Thoracic aorta (tissue), 2 donors: ENCODE results near the gene CEP112. TPM values are rescaled to one million over a fixed set of nuclear protein-coding genes. Genes with fewer than 3 reads are reported as not detected.
"Not testable (repeated sequence)": the region's sequence is repeated elsewhere in the genome, so short reads cannot be mapped to it uniquely, and the experiment has no call there.

Experiments
- ATAC-seq: fragments of 150-250 bp; one replicate; pipeline ENCODE4 v1.8.0; 2017; ENCODE audit warnings: low read depth; ENCODE audit not compliant: insufficient number of reproducible peaks, low FRiP score
- DNase-seq: peaks from one replicate; pipeline ENCODE4 v3.0.0-alpha.2; 2020; ENCODE audit warnings: low spot score
- H3K27ac ChIP-seq, 2 donors: fragments of 200-600 bp; sonication (generic); 1 replicate in 1 of 2; 2 replicates in 1 of 2; pipeline ENCODE4 v1.5.1; 2016; ENCODE audit warnings: mild to moderate bottlenecking in 2 of 2, moderate library complexity in 2 of 2
- H3K27me3 ChIP-seq: fragments of 200-600 bp; sonication (generic); replicated peaks from 2 replicates; pipeline ENCODE4 v1.6.0; 2016; ENCODE audit warnings: mild to moderate bottlenecking; ENCODE audit not compliant: insufficient read depth
- H3K36me3 ChIP-seq: fragments of 200-600 bp; sonication (generic); one replicate; pipeline ENCODE4 v1.5.1; 2016
- H3K4me1 ChIP-seq, 2 donors: fragments of 200-600 bp; sonication (generic); 1 replicate in 1 of 2; 2 replicates in 1 of 2; pipeline versions ENCODE4 v1.5.1 to v1.6.0; 2016; ENCODE audit warnings: low read depth in 2 of 2, mild to moderate bottlenecking in 1 of 2; ENCODE audit not compliant: control insufficient read depth in 1 of 2
- H3K4me3 ChIP-seq: fragments of 200-600 bp; sonication (generic); 2 replicates; pipeline ENCODE4 v1.5.1; 2016; ENCODE audit warnings: mild to moderate bottlenecking
- H3K9me3 ChIP-seq: fragments of 200-600 bp; sonication (generic); 2 replicates; pipeline ENCODE4 v1.5.1; 2016
- CTCF ChIP-seq: fragments of 200-600 bp; sonication (generic); IDR thresholded peaks from one replicate; pipeline ENCODE4 v1.5.1; 2019; ENCODE audit warnings: antibody characterized with exemption
- total RNA-seq, 2 donors: library from RNA; depleted of rRNA; stranded (reverse); fragments of >200 nt; gene quantifications; one replicate each; pipeline versions ENCODE4 v1.1.0 to v1.2.3, GENCODE V29; 2016

Gene CEP112
- total RNA-seq, 2 donors from 2014 or later: 13.4 to 19.0 TPM

DNA sequence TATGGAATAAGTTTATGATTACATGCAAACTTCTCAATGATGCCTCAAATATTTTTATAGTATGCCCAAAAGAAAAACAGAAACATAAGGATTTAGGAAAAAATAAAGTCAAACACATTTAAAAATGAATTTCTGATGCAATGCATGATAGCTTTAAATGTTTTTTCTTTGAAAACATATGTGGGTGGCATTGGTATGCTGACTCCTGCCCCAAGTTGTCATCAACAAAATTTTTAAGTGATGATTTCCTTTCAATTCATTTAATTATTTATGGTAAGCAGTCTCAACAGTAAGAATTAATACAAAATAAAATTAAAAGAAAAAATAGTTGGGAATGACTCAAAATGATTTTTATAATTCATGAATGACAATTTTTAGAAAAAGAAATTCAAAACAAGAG is 104.9 kb downstream of the CEP112 start:
- Histone ChIP-seq H3K9me3 (peaks cover 10% of the 10 kb centered on the region), H3K4me1 (no peaks in the 10 kb centered on the region), H3K27ac (no peak overlapping the region), H3K27me3 (no peaks in the 10 kb centered on the region), H3K36me3 (no peaks in the 10 kb centered on the region), H3K4me3 (no peak overlapping the region)
- DNase-seq: no peak
- ATAC-seq: no peak
- TF ChIP-seq CTCF: no peak

DNA sequence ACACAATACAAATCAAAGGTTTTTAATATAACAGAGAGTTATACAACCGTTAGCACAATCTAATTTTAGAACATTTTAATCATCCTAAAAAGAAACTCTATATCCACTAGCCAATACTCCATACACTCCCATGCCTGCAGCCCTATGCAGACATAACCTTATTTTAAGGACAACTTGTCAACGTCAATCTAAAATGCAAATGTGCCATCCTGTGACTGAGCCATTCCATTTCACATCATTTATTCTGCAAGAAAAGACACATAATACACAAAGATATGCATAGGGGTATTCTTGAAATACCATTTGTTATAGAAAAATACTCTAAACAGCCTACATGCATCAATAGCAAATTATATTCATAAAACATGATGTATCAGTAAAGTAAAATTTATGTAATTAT is 106.7 kb downstream of the CEP112 start:
- ATAC-seq: no peak

GRCh38 chr17:66080670-66081069 is 111.3 kb downstream of the CEP112 start:
- not testable (repeated sequence) for DNase-seq, H3K27ac ChIP-seq, H3K4me3 ChIP-seq, ATAC-seq, H3K27me3 ChIP-seq, H3K4me1 ChIP-seq, H3K36me3 ChIP-seq, H3K9me3 ChIP-seq

More for the DNA sequence above, 106.7 kb downstream of the CEP112 start:
- Histone ChIP-seq H3K4me1 (no peaks in the 10 kb centered on the region), H3K36me3 (no peaks in the 10 kb centered on the region), H3K9me3 (peaks cover 7% of the 10 kb centered on the region), H3K4me3 (no peak overlapping the region), H3K27ac (no peak overlapping the region), H3K27me3 (no peaks in the 10 kb centered on the region)
- DNase-seq: no peak
- TF ChIP-seq CTCF: no peak

GRCh38 chr17:66076546-66077190 is 115.3 kb downstream of the CEP112 start:
- no peak for DNase-seq
- H3K36me3 ChIP-seq: no peaks in the 10 kb centered on the region
- H3K27ac ChIP-seq: no peak overlapping the region
- no peaks in the 10 kb centered on the region for H3K4me1 ChIP-seq
- H3K4me3 ChIP-seq: no peak overlapping the region
- no peak for TF ChIP-seq CTCF
- no peaks in the 10 kb centered on the region for H3K9me3 ChIP-seq
- no peak for ATAC-seq
- no peaks in the 10 kb centered on the region for H3K27me3 ChIP-seq

DNA sequence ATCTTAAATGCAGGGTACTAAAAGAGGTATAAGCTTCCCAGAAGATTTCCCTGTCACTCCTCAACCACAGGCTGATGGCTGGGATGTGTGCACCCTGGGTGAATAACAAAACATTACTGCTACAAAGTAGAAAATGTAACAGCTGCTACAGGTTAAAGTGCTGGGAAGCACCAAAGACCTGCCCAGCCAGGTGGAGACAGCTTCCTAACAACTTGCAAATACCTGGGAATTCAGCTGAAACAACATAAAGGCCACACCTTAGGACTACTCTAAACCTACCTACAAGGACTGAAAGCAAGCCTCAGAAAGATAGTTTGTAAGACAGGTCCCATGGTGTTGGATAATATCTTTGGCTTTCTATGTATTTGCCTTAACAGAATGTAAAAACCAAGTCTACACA is 118.5 kb downstream of the CEP112 start:
- no peak overlapping the region for H3K27ac ChIP-seq
- no peak for DNase-seq
- no peak overlapping the region for H3K4me3 ChIP-seq
- no peaks in the 10 kb centered on the region for H3K4me1 ChIP-seq
- no peak for TF ChIP-seq CTCF
- no peaks in the 10 kb centered on the region for H3K36me3 ChIP-seq
- no peaks in the 10 kb centered on the region for H3K9me3 ChIP-seq
- no peak for ATAC-seq
- H3K27me3 ChIP-seq: no peaks in the 10 kb centered on the region

DNA sequence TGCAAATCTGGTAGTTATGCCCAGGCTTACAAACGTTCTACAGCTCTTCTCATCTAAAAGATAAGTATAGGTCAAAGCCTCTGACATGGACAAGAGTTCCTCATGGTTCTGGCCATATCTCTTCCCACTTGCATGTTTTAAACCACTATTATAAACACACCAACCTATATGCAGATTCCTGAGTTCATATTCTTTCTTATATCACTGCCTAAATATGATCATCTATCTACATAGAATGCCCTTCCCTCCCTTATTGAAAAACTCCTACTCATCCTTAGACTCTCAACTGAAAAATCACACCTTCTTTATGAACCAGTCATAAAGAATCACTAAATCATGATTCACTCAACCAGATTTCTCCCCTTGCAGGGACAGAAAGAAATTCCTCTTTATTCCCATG is 128.2 kb downstream of the CEP112 start:
- H3K36me3 ChIP-seq: peaks cover 7% of the 10 kb centered on the region
- TF ChIP-seq CTCF: no peak

More for the DNA sequence above, 128.2 kb downstream of the CEP112 start:
- Histone ChIP-seq H3K27me3 (no peaks in the 10 kb centered on the region), H3K9me3 (no peaks in the 10 kb centered on the region), H3K4me1 (no peaks in the 10 kb centered on the region), H3K4me3 (no peak overlapping the region), H3K27ac (no peak overlapping the region)
- ATAC-seq: no peak
- no peak for DNase-seq
